Measurements from ENCODE around the gene TVP23A. TPM values are rescaled to one million over a fixed set of nuclear protein-coding genes. Genes with fewer than 3 reads are reported as not detected.
"Not testable (repeated sequence)": the region's sequence is repeated elsewhere in the genome, so short reads cannot be mapped to it uniquely, and the experiment has no call there.

TVP23A gene
- total and polyA plus RNA-seq, 10 of the 15 experiments (the other 5 are each of a cell fraction or from before 2014, with no cell fraction given) = 1.1 to 6.4 (median 2.2) TPM

DNA sequence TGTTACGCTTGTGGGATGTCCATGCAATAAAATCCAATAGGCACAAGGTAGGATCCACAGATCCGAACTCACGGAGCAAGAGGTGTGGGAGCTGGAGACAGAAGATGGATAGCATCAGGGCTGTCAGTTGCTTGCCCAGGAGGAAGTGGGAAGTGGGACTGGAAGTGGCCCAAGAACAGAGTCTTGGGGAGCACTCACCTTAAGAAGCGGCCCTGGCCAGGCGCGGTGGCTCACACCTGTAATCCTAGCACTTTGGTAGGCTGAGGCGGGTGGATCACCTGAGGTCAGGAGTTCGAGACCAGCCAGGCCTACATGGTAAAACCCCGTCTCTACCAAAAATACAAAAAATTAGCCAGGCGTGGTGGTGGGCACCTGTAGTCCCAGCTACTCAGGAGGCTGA lies 77.3 kb downstream of the TVP23A start:
- H3K36me3 ChIP-seq (ENCODE audit: control insufficient read depth in 2 of 2, insufficient read depth in 2 of 2, low read length in 1 of 2); ATAC-seq; DNase-seq (ENCODE audit: low read depth, low spot score); H2AFZ ChIP-seq (ENCODE audit: control insufficient read depth, low read depth, low read length); H3K27me3 ChIP-seq (replicated peaks in 1 of 2; ENCODE audit: control insufficient read depth in 2 of 2, insufficient read depth in 2 of 2, low read length in 1 of 2); BruUV-seq (replicated peaks); H3K79me2 ChIP-seq (ENCODE audit: control insufficient read depth, insufficient read depth, low read length); H3K9me3 ChIP-seq (replicated peaks; ENCODE audit: control insufficient read depth, insufficient read depth, low read length); FAIRE-seq; intact Hi-C loops (cut with micrococcal nuclease; ENCODE audit: unreplicated experiment); H3K9ac ChIP-seq (ENCODE audit: control insufficient read depth, insufficient read depth, low read length); H3K27ac ChIP-seq (ENCODE audit: control insufficient read depth, insufficient read depth); H3K4me3 ChIP-seq; H4K20me1 ChIP-seq (ENCODE audit: control insufficient read depth, insufficient read depth): not testable (repeated sequence)
- ChIA-PET CTCF (interaction anchor here (0.6 to 2.9 kb wide), 6 partner anchors 10 to 200 kb away, joined by 3 to 16 read pairs (median 6); partner anchors contain the start of gene CIITA), SMC1A (ENCODE audit: uncharacterized antibody, unreplicated experiment) (interaction anchor here (0.7 to 6.0 kb wide), 13 partner anchors 11 to 209 kb away, joined by 3 to 66 read pairs (median 6); partner anchors contain the start of gene CIITA), POLR2A (interaction anchor here (1.0 to 4.0 kb wide), 3 partner anchors 66 to 196 kb away, joined by 3 to 25 read pairs (median 3); partner anchors contain the start of gene CIITA), RAD21 (ENCODE audit: unreplicated experiment) (interaction anchor here (1.0 to 5.6 kb wide), 13 partner anchors 12 to 196 kb away, joined by 3 to 65 read pairs (median 6); partner anchors contain the start of gene CIITA)
- H3K4me2 ChIP-seq (ENCODE audit: control insufficient read depth, insufficient read depth) = peak overlapping the region; percentile 6
- peaks cover 50% of the 10 kb centered on the region for H3K4me1 ChIP-seq (ENCODE audit: control insufficient read depth, insufficient read depth, low read length)
- in situ Hi-C loops (cut with MboI) = loop anchor here (5.0 kb wide), 3 partner anchors 136 to 429 kb away; partner anchors contain the start of gene CIITA
- WGBS (ENCODE audit: insufficient coverage, insufficient replicate concordance, low lambda C conversion rate, missing lambda C conversion rate) = 96% methylated on average over 10 of the region's 10 CpGs
- 0 out of 2 replicates have a peak, but pooled peaks have one; percentile 2 for TF ChIP-seq JUNB (IDR thresholded peaks at IDR 0.05)

DNA sequence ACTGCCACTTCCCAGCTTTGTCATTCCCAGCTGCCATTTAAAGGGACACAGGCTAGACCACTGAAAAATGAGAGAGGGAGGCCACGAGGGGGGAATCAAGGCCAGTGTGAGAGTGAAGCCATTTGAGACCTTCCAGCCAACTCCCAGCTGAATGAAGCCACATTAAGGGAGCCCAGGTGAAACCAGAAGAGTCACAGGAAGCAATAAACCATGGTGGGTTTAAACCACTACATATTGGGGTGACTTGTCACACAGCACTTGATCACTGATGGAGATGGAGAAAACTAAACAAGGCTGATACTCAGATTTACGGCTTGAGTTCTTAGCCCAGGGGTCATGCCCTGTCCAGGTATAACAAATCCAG lies 77.8 kb downstream of the TVP23A start:
- peaks cover 50% of the 10 kb centered on the region for H3K4me1 ChIP-seq (ENCODE audit: control insufficient read depth, insufficient read depth, low read length)
- CTCF ChIA-PET = interaction anchor here (0.6 to 2.9 kb wide), 9 partner anchors 11 to 226 kb away, joined by 3 to 16 read pairs (median 5); partner anchors contain the start of gene CIITA
- RAD21 ChIA-PET (ENCODE audit: unreplicated experiment) = interaction anchor here (0.7 to 5.6 kb wide), 22 partner anchors 10 to 226 kb away, joined by 3 to 65 read pairs (median 5); partner anchors contain the start of gene CIITA
- TF ChIP-seq FOXM1 (IDR thresholded peaks at IDR 0.05; ENCODE audit: low read depth, low read length) = peak; percentile 40; the same call in 1 of the 2 replicates
- TF ChIP-seq RUNX3 (IDR thresholded peaks at IDR 0.05; ENCODE audit: low read length) = peak; percentile 96
- no peak for TF ChIP-seq CHD2 (IDR thresholded peaks at IDR 0.05; ENCODE audit: borderline replicate concordance, low read depth, low read length)
- TF ChIP-seq JUNB (IDR thresholded peaks at IDR 0.05) = peak; percentile 31
- TF ChIP-seq, protein P1, sequence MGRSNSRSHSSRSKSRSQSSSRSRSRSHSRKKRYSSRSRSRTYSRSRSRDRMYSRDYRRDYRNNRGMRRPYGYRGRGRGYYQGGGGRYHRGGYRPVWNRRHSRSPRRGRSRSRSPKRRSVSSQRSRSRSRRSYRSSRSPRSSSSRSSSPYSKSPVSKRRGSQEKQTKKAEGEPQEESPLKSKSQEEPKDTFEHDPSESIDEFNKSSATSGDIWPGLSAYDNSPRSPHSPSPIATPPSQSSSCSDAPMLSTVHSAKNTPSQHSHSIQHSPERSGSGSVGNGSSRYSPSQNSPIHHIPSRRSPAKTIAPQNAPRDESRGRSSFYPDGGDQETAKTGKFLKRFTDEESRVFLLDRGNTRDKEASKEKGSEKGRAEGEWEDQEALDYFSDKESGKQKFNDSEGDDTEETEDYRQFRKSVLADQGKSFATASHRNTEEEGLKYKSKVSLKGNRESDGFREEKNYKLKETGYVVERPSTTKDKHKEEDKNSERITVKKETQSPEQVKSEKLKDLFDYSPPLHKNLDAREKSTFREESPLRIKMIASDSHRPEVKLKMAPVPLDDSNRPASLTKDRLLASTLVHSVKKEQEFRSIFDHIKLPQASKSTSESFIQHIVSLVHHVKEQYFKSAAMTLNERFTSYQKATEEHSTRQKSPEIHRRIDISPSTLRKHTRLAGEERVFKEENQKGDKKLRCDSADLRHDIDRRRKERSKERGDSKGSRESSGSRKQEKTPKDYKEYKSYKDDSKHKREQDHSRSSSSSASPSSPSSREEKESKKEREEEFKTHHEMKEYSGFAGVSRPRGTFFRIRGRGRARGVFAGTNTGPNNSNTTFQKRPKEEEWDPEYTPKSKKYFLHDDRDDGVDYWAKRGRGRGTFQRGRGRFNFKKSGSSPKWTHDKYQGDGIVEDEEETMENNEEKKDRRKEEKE (IDR thresholded peaks at IDR 0.05) = no peak
- peak; percentile 83 for TF ChIP-seq EED (IDR thresholded peaks at IDR 0.05; ENCODE audit: low read depth)
- TF ChIP-seq FOXK2 (IDR thresholded peaks at IDR 0.05) = no peak
- 0 out of 2 replicates have a peak, but pooled peaks have one; percentile 10 for TF ChIP-seq CREB1 (IDR thresholded peaks at IDR 0.05; ENCODE audit: low read depth)
- TF ChIP-seq BHLHE40 (IDR thresholded peaks at IDR 0.05; ENCODE audit: borderline replicate concordance in 1 of 2, low read depth in 2 of 2, low read length in 1 of 2) = peak in 1 of 2 experiments; percentile 3; a peak in 1 of 4 replicates
- TF ChIP-seq EZH2 (IDR thresholded peaks at IDR 0.05; ENCODE audit: borderline replicate concordance, control insufficient read depth, low read depth, low read length) = no peak
- peak in 1 of 2 experiments; percentile 52; a peak in 1 of 4 replicates for TF ChIP-seq ETV6 (conservative IDR thresholded peaks at IDR 0.05 in 1 of 2, IDR thresholded peaks at IDR 0.05 in 1 of 2; ENCODE audit: borderline replicate concordance in 1 of 2, low read depth in 1 of 2)
- TF ChIP-seq SMC3 (IDR thresholded peaks at IDR 0.05; ENCODE audit: borderline replicate concordance, low read length) = peak; percentile 2; the same call in 1 of the 2 replicates

More for the DNA sequence above, 77.8 kb downstream of the TVP23A start:
- intact Hi-C loops (cut with micrococcal nuclease; ENCODE audit: unreplicated experiment) = no loop called here
- ATAC-seq (peak; percentile 10), DNase-seq (ENCODE audit: low read depth, low spot score) (no peak), FAIRE-seq (no peak)
- SMC1A ChIA-PET (ENCODE audit: uncharacterized antibody, unreplicated experiment) = interaction anchor here (0.7 to 6.0 kb wide), 19 partner anchors 12 to 209 kb away, joined by 3 to 66 read pairs (median 5); partner anchors contain the start of gene CIITA
- Histone ChIP-seq H4K20me1 (ENCODE audit: control insufficient read depth, insufficient read depth) (no peaks in the 10 kb centered on the region), H3K36me3 (ENCODE audit: control insufficient read depth in 2 of 2, insufficient read depth in 2 of 2, low read length in 1 of 2) (no peaks in the 10 kb centered on the region; a peak in 1 of 4 replicates), H3K9me3 (replicated peaks; ENCODE audit: control insufficient read depth, insufficient read depth, low read length) (no peaks in the 10 kb centered on the region), H3K4me2 (ENCODE audit: control insufficient read depth, insufficient read depth) (peak overlapping the region; percentile 6), H3K9ac (ENCODE audit: control insufficient read depth, insufficient read depth, low read length) (no peak overlapping the region), H2AFZ (ENCODE audit: control insufficient read depth, low read depth, low read length) (no peak overlapping the region), H3K27me3 (replicated peaks in 1 of 2; ENCODE audit: control insufficient read depth in 2 of 2, insufficient read depth in 2 of 2, low read length in 1 of 2) (no peaks in the 10 kb centered on the region), H3K27ac (ENCODE audit: control insufficient read depth, insufficient read depth) (no peak overlapping the region), H3K79me2 (ENCODE audit: control insufficient read depth, insufficient read depth, low read length) (peaks cover 4% of the 10 kb centered on the region), H3K4me3 (no peak overlapping the region)
- WGBS (ENCODE audit: insufficient coverage, insufficient replicate concordance, low lambda C conversion rate, missing lambda C conversion rate) = 33% methylated on average over 2 of the region's 2 CpGs
- in situ Hi-C loops (cut with MboI) = loop anchor here (5.0 kb wide), 3 partner anchors 136 to 429 kb away; partner anchors contain the start of gene CIITA
- POLR2A ChIA-PET = interaction anchor here (0.5 to 4.0 kb wide), 7 partner anchors 25 to 196 kb away, joined by 3 to 25 read pairs (median 3); partner anchors contain the start of gene CIITA
- BruUV-seq (replicated peaks) = no TSS peak
